Skeletal muscle cell (primary cell): Measurements from ENCODE around the gene IVD.
"Not testable (repeated sequence)": the region's sequence is repeated elsewhere in the genome, so short reads cannot be mapped to it uniquely, and the experiment has no call there.

Experiments
- DNase-seq: peaks from one replicate; pipeline ENCODE4 v3.0.0-alpha.2; 2010; ENCODE audit warnings: low read depth
- H3K4me3 ChIP-seq: 2 replicates; pipeline ENCODE4 v1.5.1; 2011; ENCODE audit warnings: low read depth, mild to moderate bottlenecking, control low read depth, low read length, moderate library complexity

Gene IVD

GRCh38 chr15:40451527-40452158 is 46.0 kb downstream of the IVD start:
- H3K4me3 ChIP-seq: no peak overlapping the region
- DNase-seq: no peak

GRCh38 chr15:40452296-40453090 is 46.9 kb downstream of the IVD start:
- no peak overlapping the region for H3K4me3 ChIP-seq
- no peak for DNase-seq

GRCh38 chr15:40453941-40454340 is 48.3 kb downstream of the IVD start:
- not testable (repeated sequence) for H3K4me3 ChIP-seq

GRCh38 chr15:40454904-40455391 is 49.4 kb downstream of the IVD start:
- H3K4me3 ChIP-seq: no peak overlapping the region
- DNase-seq: no peak

More at GRCh38 chr15:40453941-40454340, 48.3 kb downstream of the IVD start:
- DNase-seq: not testable (repeated sequence)

- DNase-seq: no peak
- H3K4me3 ChIP-seq: no peak overlapping the region
Measured at GRCh38 chr15:40456299-40456712, 50.7 kb downstream of the IVD start.

- H3K4me3 ChIP-seq: no peak overlapping the region
Measured at GRCh38 chr15:40456738-40457137, 51.1 kb downstream of the IVD start.

GRCh38 chr15:40458495-40459371 is 53.1 kb downstream of the IVD start:
- DNase-seq: no peak
- no peak overlapping the region for H3K4me3 ChIP-seq

More at GRCh38 chr15:40456738-40457137, 51.1 kb downstream of the IVD start:
- no peak for DNase-seq

GRCh38 chr15:40459391-40460015 is 53.9 kb downstream of the IVD start:
- no peak overlapping the region for H3K4me3 ChIP-seq
- no peak for DNase-seq

GRCh38 chr15:40460404-40460803 is 54.8 kb downstream of the IVD start:
- DNase-seq: no peak
- no peak overlapping the region for H3K4me3 ChIP-seq

- no peak overlapping the region for H3K4me3 ChIP-seq
- no peak for DNase-seq
Measured at GRCh38 chr15:40461958-40462357, 56.4 kb downstream of the IVD start.

GRCh38 chr15:40463279-40463678 is 57.7 kb downstream of the IVD start:
- no peak overlapping the region for H3K4me3 ChIP-seq
- no peak for DNase-seq

GRCh38 chr15:40463886-40464545 is 58.4 kb downstream of the IVD start:
- DNase-seq: no peak
- no peak overlapping the region for H3K4me3 ChIP-seq

- no peak for DNase-seq
- H3K4me3 ChIP-seq: no peak overlapping the region
Measured at GRCh38 chr15:40464595-40465185, 59.1 kb downstream of the IVD start.

GRCh38 chr15:40465939-40466338 is 60.3 kb downstream of the IVD start:
- no peak for DNase-seq
- H3K4me3 ChIP-seq: no peak overlapping the region

GRCh38 chr15:40466426-40467260 is 61.0 kb downstream of the IVD start:
- DNase-seq: no peak
- H3K4me3 ChIP-seq: no peak overlapping the region

GRCh38 chr15:40467261-40467615 is 61.6 kb downstream of the IVD start:
- DNase-seq: no peak
- no peak overlapping the region for H3K4me3 ChIP-seq

- no peak for DNase-seq
- no peak overlapping the region for H3K4me3 ChIP-seq
Measured at GRCh38 chr15:40468898-40469331, 63.3 kb downstream of the IVD start.
